Stomach (tissue), 4 donors: ENCODE measurements around the gene EBI3.

Source experiments
- POLR2A ChIP-seq, 4 donors: fragments of 450-650 bp; IDR thresholded peaks; one replicate each; pipeline ENCODE4 v1.6.1; 2016; ENCODE audit warnings: antibody characterized with exemption in 4 of 4, control low read depth in 2 of 4, mild to moderate bottlenecking in 1 of 4, moderate library complexity in 1 of 4
- POLR2AphosphoS5 ChIP-seq, 3 donors: sonication (generic); formaldehyde crosslinking; IDR thresholded peaks; one replicate each; pipeline ENCODE4 v1.6.1; 2016; ENCODE audit warnings: antibody characterized with exemption in 3 of 3
- TF ChIP-seq, protein P1 (sequence below), 7 experiments: fragments of 450-650 bp in 4 of 7; fragments of 200-600 bp in 3 of 7; sonication (generic) in 3 of 7; IDR thresholded peaks; one replicate each; pipeline ENCODE4 v1.5.1; 2016 to 2019; ENCODE audit warnings: antibody characterized with exemption in 7 of 7, control low read depth in 2 of 7, mild to moderate bottlenecking in 1 of 7

DNA sequence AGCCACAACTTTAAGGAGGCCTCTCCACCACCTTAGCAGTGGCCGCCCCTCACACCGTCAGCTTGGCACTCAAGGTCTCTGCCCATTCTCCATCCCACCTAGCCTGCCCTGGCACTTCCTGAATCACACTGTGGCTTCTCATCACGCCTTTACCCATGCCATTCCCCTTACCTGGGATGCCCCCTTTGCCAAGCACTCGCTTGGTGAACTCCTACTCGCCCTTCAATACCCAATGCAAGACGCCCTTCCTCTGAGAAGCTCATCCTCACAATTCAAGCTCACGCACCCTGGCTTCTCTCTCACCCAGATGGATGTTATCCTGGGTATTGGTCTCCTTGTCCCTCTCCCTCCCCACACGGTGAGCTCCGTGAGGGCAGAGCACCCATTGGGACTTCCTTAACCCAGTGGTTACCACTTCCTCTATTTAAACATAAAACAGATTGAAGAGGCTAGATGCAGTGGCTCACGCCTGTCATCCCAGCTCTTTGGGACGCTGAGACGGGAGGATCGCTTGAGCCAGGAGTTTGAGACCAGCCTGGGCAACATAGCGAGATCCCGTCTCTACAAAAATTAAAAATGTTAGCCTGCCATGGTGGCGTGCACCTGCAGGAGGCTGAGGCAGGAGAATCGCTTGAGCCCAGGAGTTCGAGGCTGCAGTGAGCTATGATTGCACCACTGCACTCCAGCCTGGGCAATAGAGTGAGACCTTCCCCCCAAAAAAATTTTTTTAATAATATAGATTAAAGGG lies 37.1 kb downstream of the EBI3 start:
- TF ChIP-seq, protein P1, sequence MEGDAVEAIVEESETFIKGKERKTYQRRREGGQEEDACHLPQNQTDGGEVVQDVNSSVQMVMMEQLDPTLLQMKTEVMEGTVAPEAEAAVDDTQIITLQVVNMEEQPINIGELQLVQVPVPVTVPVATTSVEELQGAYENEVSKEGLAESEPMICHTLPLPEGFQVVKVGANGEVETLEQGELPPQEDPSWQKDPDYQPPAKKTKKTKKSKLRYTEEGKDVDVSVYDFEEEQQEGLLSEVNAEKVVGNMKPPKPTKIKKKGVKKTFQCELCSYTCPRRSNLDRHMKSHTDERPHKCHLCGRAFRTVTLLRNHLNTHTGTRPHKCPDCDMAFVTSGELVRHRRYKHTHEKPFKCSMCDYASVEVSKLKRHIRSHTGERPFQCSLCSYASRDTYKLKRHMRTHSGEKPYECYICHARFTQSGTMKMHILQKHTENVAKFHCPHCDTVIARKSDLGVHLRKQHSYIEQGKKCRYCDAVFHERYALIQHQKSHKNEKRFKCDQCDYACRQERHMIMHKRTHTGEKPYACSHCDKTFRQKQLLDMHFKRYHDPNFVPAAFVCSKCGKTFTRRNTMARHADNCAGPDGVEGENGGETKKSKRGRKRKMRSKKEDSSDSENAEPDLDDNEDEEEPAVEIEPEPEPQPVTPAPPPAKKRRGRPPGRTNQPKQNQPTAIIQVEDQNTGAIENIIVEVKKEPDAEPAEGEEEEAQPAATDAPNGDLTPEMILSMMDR (IDR thresholded peaks at IDR 0.05) = no peak
- TF ChIP-seq POLR2AphosphoS5 (IDR thresholded peaks at IDR 0.05) (no peak), POLR2A (IDR thresholded peaks at IDR 0.05) (no peak)
